Subcutaneous abdominal adipose tissue (tissue), 5 donors: ENCODE results near the gene LEF1.

Experiments used
- H3K27ac ChIP-seq: one replicate; pipeline ENCODE4 v1.7.0; 2013; ENCODE audit warnings: low read depth, mild to moderate bottlenecking, inconsistent platforms, low read length, moderate library complexity
- H3K27me3 ChIP-seq, 5 donors: one replicate each; pipeline ENCODE4 v1.7.0; 2013; ENCODE audit warnings: low read length in 5 of 5, inconsistent platforms in 1 of 5; ENCODE audit not compliant: control insufficient read depth in 5 of 5, insufficient read depth in 4 of 5
- H3K36me3 ChIP-seq, 5 donors: one replicate each; pipeline ENCODE4 v1.7.0; 2013; ENCODE audit warnings: low read length in 5 of 5; ENCODE audit not compliant: control insufficient read depth in 5 of 5, insufficient read depth in 5 of 5
- H3K4me1 ChIP-seq, 5 donors: one replicate each; pipeline ENCODE4 v1.7.0; 2013; ENCODE audit warnings: low read length in 5 of 5, mild to moderate bottlenecking in 3 of 5, moderate library complexity in 1 of 5; ENCODE audit not compliant: control insufficient read depth in 5 of 5, insufficient read depth in 5 of 5
- H3K4me3 ChIP-seq, 5 donors: one replicate each; pipeline ENCODE4 v1.7.0; 2013; ENCODE audit warnings: low read length in 5 of 5, low read depth in 1 of 5
- H3K9ac ChIP-seq, 5 donors: one replicate each; pipeline ENCODE4 v1.7.0; 2013; ENCODE audit warnings: low read length in 5 of 5, mild to moderate bottlenecking in 4 of 5, moderate library complexity in 3 of 5
- H3K9me3 ChIP-seq, 5 donors: one replicate each; pipeline ENCODE4 v1.7.0; 2013; ENCODE audit warnings: low read length in 5 of 5; ENCODE audit not compliant: control insufficient read depth in 5 of 5
- donor health status: healthy.
- donor health status: healthy.
- donor health status: healthy.
- donor health status: healthy.
- donor health status: healthy.

The LEF1 gene

DNA sequence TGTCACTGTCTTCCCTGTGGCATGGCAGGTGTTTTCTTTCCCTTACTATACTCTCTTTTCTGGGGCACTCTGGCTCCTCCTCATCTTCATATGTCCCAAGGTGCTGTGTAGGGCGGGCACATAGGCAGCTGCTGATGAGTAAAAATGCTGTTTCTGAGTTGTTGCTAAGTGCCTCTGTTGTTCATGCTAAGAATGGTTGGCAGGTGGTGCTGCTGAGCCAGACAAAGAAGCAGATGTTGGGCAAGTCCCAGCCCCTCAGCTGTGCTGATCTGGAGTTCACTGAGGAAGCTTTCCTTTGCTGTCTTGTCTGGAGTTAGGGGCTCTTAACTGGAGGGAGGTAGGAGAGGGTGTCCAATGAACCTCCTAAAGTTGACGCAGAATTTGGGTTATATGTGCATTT is 138.4 kb downstream of the LEF1 start:
- Histone ChIP-seq H3K4me1 (peaks cover 0 to 14% (median 3%) of the 10 kb centered on the region in 5 donors), H3K36me3 (peaks cover 28 to 86% (median 72%) of the 10 kb centered on the region in 5 donors), H3K9ac (peak overlapping the region in 1 of 5 donors; percentile 2), H3K27me3 (no peaks in the 10 kb centered on the region), H3K9me3 (no peaks in the 10 kb centered on the region), H3K4me3 (no peak overlapping the region), H3K27ac (peak overlapping the region; percentile 52)

DNA sequence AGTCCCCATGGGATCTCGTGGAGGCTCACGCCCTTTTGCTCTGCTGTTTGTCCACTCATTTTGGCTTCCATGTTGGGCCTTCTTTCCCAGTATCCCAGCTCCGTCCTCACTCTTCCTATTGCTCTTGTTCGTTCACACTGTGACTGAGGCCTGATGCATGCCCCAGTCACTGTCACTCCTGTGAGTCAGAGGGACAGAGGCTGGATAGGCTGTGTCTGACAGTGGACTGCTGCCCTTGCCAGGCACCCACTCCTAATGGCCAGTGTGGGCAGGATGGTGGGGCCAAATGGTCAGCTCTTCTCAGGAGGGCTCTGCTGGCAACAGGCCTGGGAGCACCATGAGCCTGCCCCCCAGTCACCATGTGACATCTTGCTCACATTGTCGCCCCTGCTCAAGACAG is 139.0 kb downstream of the LEF1 start:
- H3K27me3 ChIP-seq: no peaks in the 10 kb centered on the region
- peak overlapping the region; percentile 52 for H3K27ac ChIP-seq
- H3K4me1 ChIP-seq: peaks cover 0 to 14% (median 3%) of the 10 kb centered on the region in 5 donors
- H3K9me3 ChIP-seq: no peaks in the 10 kb centered on the region
- H3K9ac ChIP-seq: no peak overlapping the region
- H3K36me3 ChIP-seq: peaks cover 32 to 86% (median 73%) of the 10 kb centered on the region in 5 donors
- H3K4me3 ChIP-seq: no peak overlapping the region

DNA sequence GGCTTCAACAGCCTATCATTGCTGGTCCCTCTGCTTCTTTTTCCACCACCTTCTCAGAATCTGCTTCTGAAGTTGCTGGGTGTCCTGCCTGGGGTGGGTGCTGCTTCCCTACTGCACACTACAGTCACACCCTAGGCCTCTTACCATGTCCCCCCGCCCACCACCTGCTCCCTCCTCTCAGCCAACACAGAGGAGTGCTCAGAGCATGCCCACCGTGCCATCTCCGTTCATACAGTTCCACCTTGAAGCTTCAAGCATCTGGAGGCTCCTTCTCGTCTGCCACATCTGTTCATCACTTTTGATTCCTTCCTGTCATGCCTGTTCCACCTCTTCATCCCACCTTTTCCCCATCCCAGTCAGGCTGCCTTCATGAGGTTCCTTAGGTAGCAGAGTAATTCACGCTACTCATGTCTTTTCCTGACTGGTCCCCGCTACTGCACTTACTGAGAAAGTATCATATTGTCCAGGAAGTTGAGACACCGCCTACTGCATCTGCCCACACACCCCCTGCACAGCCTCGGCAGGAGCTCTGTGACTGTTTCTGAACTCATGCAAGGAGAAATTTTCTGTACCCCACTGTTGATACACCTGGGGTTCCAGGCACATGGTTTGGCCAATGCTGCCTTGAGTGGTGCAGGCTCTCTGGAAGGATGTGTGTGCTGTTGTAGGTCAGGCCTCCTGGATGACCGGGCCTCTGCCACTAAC is 139.6 kb downstream of the LEF1 start:
- Histone ChIP-seq H3K27me3 (no peaks in the 10 kb centered on the region), H3K36me3 (peaks cover 36 to 86% (median 73%) of the 10 kb centered on the region in 5 donors), H3K4me3 (no peak overlapping the region), H3K27ac (no peak overlapping the region), H3K9me3 (no peaks in the 10 kb centered on the region), H3K9ac (no peak overlapping the region), H3K4me1 (peaks cover 0 to 14% (median 3%) of the 10 kb centered on the region in 5 donors)

DNA sequence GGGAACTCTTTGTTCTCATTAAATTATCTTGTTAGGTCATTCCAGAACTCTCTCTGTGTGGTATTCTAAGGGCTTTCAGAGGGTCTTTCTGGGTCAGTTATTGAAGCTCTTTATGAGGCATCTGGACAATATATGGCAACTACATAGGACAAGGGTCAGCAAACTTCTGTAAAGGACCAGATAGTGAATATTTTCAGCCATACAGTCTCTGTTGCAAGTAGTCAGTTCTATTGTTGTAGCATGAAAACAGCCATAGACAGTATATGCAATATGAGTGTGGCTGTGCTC is 143.9 kb downstream of the LEF1 start:
- no peak overlapping the region for H3K27ac ChIP-seq
- H3K9ac ChIP-seq: no peak overlapping the region
- H3K36me3 ChIP-seq: peaks cover 50 to 98% (median 88%) of the 10 kb centered on the region in 5 donors
- no peaks in the 10 kb centered on the region for H3K9me3 ChIP-seq
- no peaks in the 10 kb centered on the region for H3K4me1 ChIP-seq
- no peaks in the 10 kb centered on the region for H3K27me3 ChIP-seq
- no peak overlapping the region for H3K4me3 ChIP-seq

DNA sequence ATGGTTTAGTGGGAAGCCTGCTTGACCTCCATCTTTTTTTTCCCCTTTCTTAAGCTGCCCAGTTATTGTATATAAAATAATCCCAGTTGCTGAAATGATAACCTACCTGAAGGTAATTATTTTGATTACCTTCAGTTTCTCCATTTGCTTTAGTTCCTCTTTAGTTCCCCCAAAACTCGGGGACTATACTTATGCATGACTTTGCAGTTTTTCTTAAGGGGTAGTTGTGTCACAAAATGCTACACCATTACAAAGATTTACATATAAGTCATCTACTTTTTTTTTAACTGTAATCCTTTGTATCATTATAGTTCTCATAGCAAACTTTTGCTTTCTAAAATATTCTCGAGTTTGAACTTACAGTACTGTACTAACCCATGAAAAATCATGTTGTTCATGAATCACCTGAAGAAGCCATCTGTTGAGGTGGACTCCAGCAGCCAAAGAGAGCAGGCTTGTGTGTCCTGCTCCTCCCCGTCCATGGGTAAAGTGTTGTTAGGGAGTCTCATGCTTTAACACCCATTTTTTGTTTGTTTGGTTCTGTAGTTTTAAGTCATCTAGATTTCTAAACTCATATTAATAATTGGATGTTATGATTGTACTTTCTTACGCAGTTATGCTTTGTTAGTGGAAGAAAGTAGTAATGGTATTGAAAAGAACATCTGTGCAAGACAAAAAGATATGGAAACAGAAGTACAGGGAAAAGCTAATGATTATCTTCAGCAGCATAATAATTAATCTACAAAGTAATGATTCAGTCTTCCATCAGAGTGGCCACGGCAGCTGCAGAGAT is 144.5 kb downstream of the LEF1 start:
- Histone ChIP-seq H3K9me3 (no peaks in the 10 kb centered on the region), H3K27me3 (no peaks in the 10 kb centered on the region), H3K4me3 (no peak overlapping the region), H3K9ac (no peak overlapping the region), H3K36me3 (peaks cover 50 to 98% (median 88%) of the 10 kb centered on the region in 5 donors), H3K27ac (no peak overlapping the region), H3K4me1 (no peaks in the 10 kb centered on the region)

DNA sequence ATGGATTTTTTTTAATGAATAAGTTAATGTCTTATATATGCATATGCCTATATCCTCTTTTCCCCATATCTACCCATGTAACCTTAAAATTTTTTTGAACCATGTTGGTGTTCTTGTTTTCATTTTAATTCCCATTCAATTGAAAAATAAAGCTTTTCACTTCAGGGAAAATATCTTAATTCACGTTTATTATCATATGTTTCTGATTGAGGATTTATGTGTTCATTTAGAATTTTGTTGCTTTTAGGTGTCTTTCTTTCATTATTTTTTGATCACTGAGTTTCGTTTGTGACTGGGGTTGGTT is 149.9 kb downstream of the LEF1 start:
- Histone ChIP-seq H3K4me1 (peaks cover 0 to 12% (median 10%) of the 10 kb centered on the region in 5 donors), H3K4me3 (no peak overlapping the region), H3K36me3 (peaks cover 40 to 91% (median 75%) of the 10 kb centered on the region in 5 donors), H3K9ac (peak overlapping the region in 1 of 5 donors; percentile 22), H3K27me3 (no peaks in the 10 kb centered on the region), H3K9me3 (no peaks in the 10 kb centered on the region), H3K27ac (peak overlapping the region; percentile 30)

DNA sequence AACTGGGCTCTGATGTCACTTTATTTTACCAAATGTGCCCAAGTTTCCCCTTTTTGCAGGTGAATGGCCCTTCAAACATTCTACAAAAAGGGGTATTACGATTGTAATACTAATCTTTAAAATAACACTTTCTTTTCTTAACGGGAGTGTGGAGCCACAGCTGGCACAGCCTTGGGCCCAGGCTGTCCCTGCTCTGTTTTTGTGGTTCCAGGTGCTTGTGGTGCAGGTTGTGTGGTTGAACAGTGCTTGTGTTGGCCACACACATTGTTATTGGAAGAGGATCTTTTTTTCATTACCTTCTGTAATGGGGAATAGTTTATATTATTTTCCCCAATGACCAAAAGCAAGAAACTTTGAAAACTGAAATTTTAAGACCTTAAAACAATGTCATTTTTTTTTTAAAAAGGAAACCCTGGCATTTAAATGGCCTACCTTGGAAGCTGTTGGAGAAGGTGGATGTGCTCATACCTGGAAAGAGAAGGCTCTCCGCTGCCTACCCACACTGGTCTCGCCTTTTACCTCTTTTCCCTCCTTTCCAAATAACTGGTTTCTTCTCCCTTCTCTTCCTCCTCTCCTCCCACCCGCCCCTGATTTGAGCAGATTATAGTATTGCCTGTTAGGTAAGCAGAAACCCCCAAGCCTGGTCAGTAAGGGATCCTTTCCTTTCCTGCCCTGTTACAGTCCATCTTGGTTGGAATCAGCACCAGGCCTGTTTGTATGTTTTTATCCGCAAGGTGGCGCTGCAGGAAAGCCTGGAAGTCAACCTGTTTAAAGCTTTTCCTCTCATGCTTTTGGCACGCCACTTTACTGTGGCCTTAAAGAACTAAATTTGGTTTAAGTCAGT is 150.5 kb downstream of the LEF1 start:
- Histone ChIP-seq H3K9me3 (no peaks in the 10 kb centered on the region), H3K4me3 (no peak overlapping the region), H3K36me3 (peaks cover 38 to 91% (median 74%) of the 10 kb centered on the region in 5 donors), H3K27me3 (no peaks in the 10 kb centered on the region), H3K27ac (peak overlapping the region; percentile 30), H3K4me1 (peaks cover 0 to 13% (median 10%) of the 10 kb centered on the region in 5 donors), H3K9ac (peak overlapping the region in 1 of 5 donors; percentile 22)

DNA sequence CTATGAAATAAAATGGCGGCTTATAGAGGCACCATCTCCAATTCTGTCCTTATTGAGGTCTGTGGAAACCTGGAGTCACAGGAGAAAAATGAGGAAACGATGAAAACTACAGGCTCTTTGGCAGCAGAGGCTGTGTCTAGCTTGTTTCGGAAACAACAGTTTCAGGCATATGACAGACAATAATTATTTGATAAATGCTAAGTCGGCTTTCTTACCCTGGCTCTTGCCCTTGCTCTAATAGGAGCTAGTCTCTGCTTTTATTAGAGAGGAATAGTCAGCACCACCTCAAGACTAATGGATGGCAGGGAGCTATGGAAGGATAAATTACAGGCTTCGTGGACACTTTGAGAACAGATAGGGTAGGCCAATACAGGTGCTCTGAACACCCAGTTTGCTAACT is 154.8 kb downstream of the LEF1 start:
- H3K27ac ChIP-seq: no peak overlapping the region
- H3K4me3 ChIP-seq: no peak overlapping the region
- H3K4me1 ChIP-seq: peaks cover 0 to 22% (median 12%) of the 10 kb centered on the region in 5 donors
- H3K36me3 ChIP-seq: peaks cover 32 to 67% (median 55%) of the 10 kb centered on the region in 5 donors
- H3K9me3 ChIP-seq: no peaks in the 10 kb centered on the region
- H3K27me3 ChIP-seq: no peaks in the 10 kb centered on the region
- peak overlapping the region in 1 of 5 donors; percentile 29 for H3K9ac ChIP-seq

DNA sequence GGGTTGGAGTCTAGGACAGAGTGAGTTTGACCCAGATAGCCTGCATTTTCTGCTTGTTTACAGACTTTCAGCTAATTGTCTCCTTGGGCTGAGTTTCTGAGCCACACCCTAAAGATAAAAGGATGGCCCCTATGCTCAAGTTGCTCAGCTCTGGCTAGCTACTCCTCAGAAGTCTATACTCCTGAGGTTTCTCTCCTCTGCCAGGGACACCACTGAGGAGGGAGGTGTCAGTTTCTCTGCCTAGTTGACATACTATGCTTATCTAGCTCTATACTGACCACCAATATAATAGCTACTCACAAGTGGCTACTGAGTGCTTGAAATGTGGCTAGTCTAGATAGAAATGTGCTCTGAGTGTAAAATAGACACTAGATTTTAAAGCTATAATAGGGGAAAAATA is 155.4 kb downstream of the LEF1 start:
- Histone ChIP-seq H3K9me3 (no peaks in the 10 kb centered on the region), H3K4me1 (peaks cover 0 to 27% (median 15%) of the 10 kb centered on the region in 5 donors), H3K9ac (peak overlapping the region in 1 of 5 donors; percentile 29), H3K27me3 (no peaks in the 10 kb centered on the region), H3K27ac (no peak overlapping the region), H3K36me3 (peaks cover 32 to 65% (median 55%) of the 10 kb centered on the region in 5 donors), H3K4me3 (no peak overlapping the region)
